ENCODE results near the gene HEMGN. TPM values are rescaled to one million over a fixed set of nuclear protein-coding genes. Genes with fewer than 3 reads are reported as not detected.

The HEMGN gene
- total RNA-seq, 1 experiment from 2014 or later = not detected

Other genes starting within 250 kb of the HEMGN start
- 12.8 and 13.1 TPM in 2 replicates for gene XPA, start 240.8 kb downstream of the HEMGN start, total RNA-seq (2014; rRNA removed; shearing (Covaris generic))
- not detected in 2 replicates for gene FOXE1, start 84.9 kb downstream of the HEMGN start, total RNA-seq (2014; rRNA removed; shearing (Covaris generic))
- gene TRMO, start 15.7 kb downstream of the HEMGN start, total RNA-seq (2014; rRNA removed; shearing (Covaris generic)) = 15.8 and 17.1 TPM in 2 replicates
- 40.7 and 45.7 TPM in 2 replicates for gene ANP32B, start 45.2 kb upstream of the HEMGN start, total RNA-seq (2014; rRNA removed; shearing (Covaris generic))
- gene NANS, start 118.6 kb upstream of the HEMGN start, total RNA-seq (2014; rRNA removed; shearing (Covaris generic)) = 56.0 and 60.4 TPM in 2 replicates
- 0.22 and 0.30 TPM in 2 replicates for gene TRIM14, start 181.1 kb upstream of the HEMGN start, total RNA-seq (2014; rRNA removed; shearing (Covaris generic))

Data from SJCRH30 (cell line).